Kidney epithelial cell (primary cell): ENCODE measurements around the gene SORCS2. TPM values are rescaled to one million over a fixed set of nuclear protein-coding genes. Genes with fewer than 3 reads are reported as not detected.

Source experiments
- DNase-seq: peaks from one replicate; pipeline ENCODE4 v3.0.0-alpha.2; 2010; ENCODE audit warnings: low read depth
- H3K27me3 ChIP-seq: 2 replicates; pipeline ENCODE4 v1.6.0; 2011; ENCODE audit warnings: low read length; ENCODE audit not compliant: control insufficient read depth, insufficient read depth
- H3K36me3 ChIP-seq: 2 replicates; pipeline ENCODE4 v1.5.1; 2011; ENCODE audit warnings: low read length; ENCODE audit not compliant: control insufficient read depth, insufficient read depth
- H3K4me3 ChIP-seq: 2 replicates; pipeline ENCODE4 v1.5.1; 2011; ENCODE audit warnings: low read depth, mild to moderate bottlenecking, control low read depth, low read length
- CTCF ChIP-seq: IDR thresholded peaks from 2 replicates; pipeline ENCODE4 v1.5.1; 2011; ENCODE audit warnings: mild to moderate bottlenecking, moderate library complexity, low read length, control low read depth, inconsistent platforms; ENCODE audit not compliant: insufficient read depth, poor library complexity, severe bottlenecking
- total RNA-seq: library from RNA; depleted of rRNA; stranded (reverse); fragments of >200 nt; gene quantifications from 2 replicates; pipeline ENCODE4 v1.2.3, GENCODE V29; 2015

Gene SORCS2
- total RNA-seq, 1 donor from 2014 or later = 1.4 TPM

GRCh38 chr4:7732263-7732662, 539.9 kb downstream of the SORCS2 start:
- no peak for TF ChIP-seq CTCF
- Histone ChIP-seq H3K4me3 (no peak overlapping the region), H3K27me3 (peaks cover 6% of the 10 kb centered on the region), H3K36me3 (no peaks in the 10 kb centered on the region)
- DNase-seq = no peak

- DNase-seq = no peak
- Histone ChIP-seq H3K27me3 (peaks cover 7% of the 10 kb centered on the region), H3K4me3 (no peak overlapping the region), H3K36me3 (no peaks in the 10 kb centered on the region)
- no peak for TF ChIP-seq CTCF
Observed at GRCh38 chr4:7733201-7733600, 540.9 kb downstream of the SORCS2 start.

GRCh38 chr4:7733801-7734650, 541.7 kb downstream of the SORCS2 start:
- Histone ChIP-seq H3K36me3 (no peaks in the 10 kb centered on the region), H3K27me3 (peaks cover 9% of the 10 kb centered on the region), H3K4me3 (no peak overlapping the region)
- no peak for DNase-seq
- no peak for TF ChIP-seq CTCF

GRCh38 chr4:7734651-7735260, 542.4 kb downstream of the SORCS2 start:
- TF ChIP-seq CTCF = no peak
- H3K36me3 ChIP-seq = no peaks in the 10 kb centered on the region
- H3K27me3 ChIP-seq = peaks cover 9% of the 10 kb centered on the region
- DNase-seq = no peak
- no peak overlapping the region for H3K4me3 ChIP-seq

GRCh38 chr4:7735395-7735794, 543.1 kb downstream of the SORCS2 start:
- H3K27me3 ChIP-seq = peaks cover 9% of the 10 kb centered on the region
- no peaks in the 10 kb centered on the region for H3K36me3 ChIP-seq
- TF ChIP-seq CTCF = no peak
- no peak for DNase-seq
- H3K4me3 ChIP-seq = no peak overlapping the region
